Spleen (tissue), 7 donors: ENCODE data around the gene TNS1.

Experiments
- POLR2A ChIP-seq, 3 donors: fragments of 450-650 bp; IDR thresholded peaks; one replicate each; pipeline ENCODE4 v1.5.1; 2017; ENCODE audit warnings: antibody characterized with exemption in 3 of 3, mild to moderate bottlenecking in 1 of 3
- POLR2AphosphoS5 ChIP-seq, 3 donors: sonication (generic); formaldehyde crosslinking; IDR thresholded peaks; one replicate each; pipeline ENCODE4 v1.5.1; 2017; ENCODE audit warnings: antibody characterized with exemption in 3 of 3
- TF ChIP-seq, protein P1 (sequence below), 11 experiments: fragments of 200-600 bp in 7 of 11; fragments of 450-650 bp in 4 of 11; sonication (generic) in 4 of 11; IDR thresholded peaks in 8 of 11; conservative IDR thresholded peaks in 3 of 11; 1 replicate in 7 of 11; 2 replicates in 4 of 11; pipeline versions ENCODE4 v1.4.0 to v1.8.0; 2016 to 2021; ENCODE audit warnings: antibody characterized with exemption in 11 of 11, inconsistent platforms in 4 of 11, mild to moderate bottlenecking in 1 of 11
- donor health status: DM: no; HTN: no; CAD: no; lungs with moderate emphysema.
- donor health status: DM: no; HTN: no; CAD: no.
- donor health status: DM: no; HTN: no; CAD: no.

GRCh38 chr2:218031261-218031660, 28.5 kb upstream of the TNS1 start:
- TF ChIP-seq, protein P1, sequence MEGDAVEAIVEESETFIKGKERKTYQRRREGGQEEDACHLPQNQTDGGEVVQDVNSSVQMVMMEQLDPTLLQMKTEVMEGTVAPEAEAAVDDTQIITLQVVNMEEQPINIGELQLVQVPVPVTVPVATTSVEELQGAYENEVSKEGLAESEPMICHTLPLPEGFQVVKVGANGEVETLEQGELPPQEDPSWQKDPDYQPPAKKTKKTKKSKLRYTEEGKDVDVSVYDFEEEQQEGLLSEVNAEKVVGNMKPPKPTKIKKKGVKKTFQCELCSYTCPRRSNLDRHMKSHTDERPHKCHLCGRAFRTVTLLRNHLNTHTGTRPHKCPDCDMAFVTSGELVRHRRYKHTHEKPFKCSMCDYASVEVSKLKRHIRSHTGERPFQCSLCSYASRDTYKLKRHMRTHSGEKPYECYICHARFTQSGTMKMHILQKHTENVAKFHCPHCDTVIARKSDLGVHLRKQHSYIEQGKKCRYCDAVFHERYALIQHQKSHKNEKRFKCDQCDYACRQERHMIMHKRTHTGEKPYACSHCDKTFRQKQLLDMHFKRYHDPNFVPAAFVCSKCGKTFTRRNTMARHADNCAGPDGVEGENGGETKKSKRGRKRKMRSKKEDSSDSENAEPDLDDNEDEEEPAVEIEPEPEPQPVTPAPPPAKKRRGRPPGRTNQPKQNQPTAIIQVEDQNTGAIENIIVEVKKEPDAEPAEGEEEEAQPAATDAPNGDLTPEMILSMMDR (IDR thresholded peaks at IDR 0.05 in 8 of 11, conservative IDR thresholded peaks at IDR 0.05 in 3 of 11), result no peak
- TF ChIP-seq POLR2A (IDR thresholded peaks at IDR 0.05), result no peak
- no peak for TF ChIP-seq POLR2AphosphoS5 (IDR thresholded peaks at IDR 0.05)
